Measurements from ENCODE around the gene IQCF6. TPM values are rescaled to one million over a fixed set of nuclear protein-coding genes. Genes with fewer than 3 reads are reported as not detected.
"Not testable (repeated sequence)": the region's sequence is repeated elsewhere in the genome, so short reads cannot be mapped to it uniquely, and the experiment has no call there.

IQCF6 gene
- polyA plus RNA-seq, 1 experiment, result not detected

DNA sequence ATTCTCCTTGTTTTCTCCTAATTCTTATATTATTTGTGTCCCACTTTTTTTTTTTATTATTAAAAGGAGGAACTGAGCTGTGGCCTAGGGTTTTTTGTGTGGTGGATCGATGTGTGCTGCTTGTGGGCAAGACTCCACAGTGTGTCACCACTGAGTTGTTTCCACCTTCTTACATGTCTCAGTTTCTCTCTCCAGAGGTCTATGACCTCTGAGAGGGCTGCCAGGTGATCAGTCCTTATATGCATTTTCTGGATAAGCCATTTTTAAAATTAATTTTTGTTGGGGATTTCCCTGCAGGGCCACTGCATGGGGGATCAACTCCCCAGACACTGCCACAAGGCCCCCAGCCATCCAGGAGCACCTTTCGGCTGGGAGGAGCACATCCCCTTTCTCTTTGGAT is 27.8 kb downstream of the IQCF6 start:
- Histone ChIP-seq H3K27me3 (ENCODE audit: control insufficient read depth, insufficient read depth, low read length) (peaks cover 3% of the 10 kb centered on the region), H3K27ac (ENCODE audit: low read depth, low read length) (no peak overlapping the region), H3K9me3 (ENCODE audit: control insufficient read depth, insufficient read depth, low read length) (no peaks in the 10 kb centered on the region), H3K4me3 (ENCODE audit: low read depth, low read length) (no peak overlapping the region)
- TF ChIP-seq, protein P1, sequence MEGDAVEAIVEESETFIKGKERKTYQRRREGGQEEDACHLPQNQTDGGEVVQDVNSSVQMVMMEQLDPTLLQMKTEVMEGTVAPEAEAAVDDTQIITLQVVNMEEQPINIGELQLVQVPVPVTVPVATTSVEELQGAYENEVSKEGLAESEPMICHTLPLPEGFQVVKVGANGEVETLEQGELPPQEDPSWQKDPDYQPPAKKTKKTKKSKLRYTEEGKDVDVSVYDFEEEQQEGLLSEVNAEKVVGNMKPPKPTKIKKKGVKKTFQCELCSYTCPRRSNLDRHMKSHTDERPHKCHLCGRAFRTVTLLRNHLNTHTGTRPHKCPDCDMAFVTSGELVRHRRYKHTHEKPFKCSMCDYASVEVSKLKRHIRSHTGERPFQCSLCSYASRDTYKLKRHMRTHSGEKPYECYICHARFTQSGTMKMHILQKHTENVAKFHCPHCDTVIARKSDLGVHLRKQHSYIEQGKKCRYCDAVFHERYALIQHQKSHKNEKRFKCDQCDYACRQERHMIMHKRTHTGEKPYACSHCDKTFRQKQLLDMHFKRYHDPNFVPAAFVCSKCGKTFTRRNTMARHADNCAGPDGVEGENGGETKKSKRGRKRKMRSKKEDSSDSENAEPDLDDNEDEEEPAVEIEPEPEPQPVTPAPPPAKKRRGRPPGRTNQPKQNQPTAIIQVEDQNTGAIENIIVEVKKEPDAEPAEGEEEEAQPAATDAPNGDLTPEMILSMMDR (IDR thresholded peaks at IDR 0.05; ENCODE audit: low read depth, low read length), result no peak
- CTCF ChIA-PET, result no interaction called here
- POLR2A ChIA-PET, result no interaction called here
- DNase-seq (ENCODE audit: low read depth, low spot score), result no peak

DNA sequence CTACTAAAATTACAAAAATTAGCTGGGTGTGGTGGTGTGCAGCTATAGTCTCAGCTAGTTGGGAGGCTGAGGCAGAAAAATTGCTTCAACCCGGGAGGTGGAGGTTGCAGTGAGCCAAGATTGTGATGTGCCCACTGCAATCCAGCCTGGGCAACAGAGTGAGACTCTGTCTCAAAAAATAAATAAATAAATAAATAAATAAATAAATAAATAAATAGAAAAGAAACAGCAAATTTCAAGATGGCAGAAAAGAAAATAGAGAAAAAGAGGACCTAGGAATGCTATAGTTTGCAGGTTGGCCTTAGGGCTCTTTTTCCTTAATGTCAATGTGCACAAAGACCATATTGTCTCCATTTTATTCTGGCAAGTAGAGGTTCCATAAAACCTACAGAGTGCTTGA is 28.2 kb downstream of the IQCF6 start:
- H3K9me3 ChIP-seq (ENCODE audit: control insufficient read depth, insufficient read depth, low read length), result no peaks in the 10 kb centered on the region
- peaks cover 3% of the 10 kb centered on the region for H3K27me3 ChIP-seq (ENCODE audit: control insufficient read depth, insufficient read depth, low read length)
- ChIA-PET POLR2A (no interaction called here), CTCF (interaction anchor here (1.6 kb wide), 1 partner anchor 49 kb away, joined by 4 read pairs; no protein-coding TSS in a partner anchor)
- no peak for DNase-seq (ENCODE audit: low read depth, low spot score)
- H3K4me3 ChIP-seq (ENCODE audit: low read depth, low read length), result no peak overlapping the region
- no peak overlapping the region for H3K27ac ChIP-seq (ENCODE audit: low read depth, low read length)
- TF ChIP-seq, protein P1 (IDR thresholded peaks at IDR 0.05; ENCODE audit: low read depth, low read length), result no peak

DNA sequence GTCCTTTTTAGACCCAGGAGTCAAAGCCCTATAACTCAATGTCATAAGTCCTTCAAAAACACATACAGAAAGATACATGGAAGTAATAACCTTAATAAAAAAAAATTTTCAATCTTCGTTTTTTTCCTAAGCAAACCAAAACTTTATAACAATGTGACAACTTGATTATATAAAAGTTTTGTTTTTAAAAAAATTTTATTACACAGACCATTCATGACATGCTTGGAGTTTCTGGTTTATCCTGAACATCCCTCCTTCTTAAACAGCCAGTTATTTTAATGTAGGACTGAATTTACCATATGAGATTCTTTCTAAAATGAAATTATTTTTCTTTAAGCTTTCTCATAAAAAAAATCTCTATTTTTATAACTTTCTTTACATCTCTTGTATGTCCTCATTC is 30.7 kb downstream of the IQCF6 start:
- Histone ChIP-seq H3K27me3 (ENCODE audit: control insufficient read depth, insufficient read depth, low read length) (peaks cover 2% of the 10 kb centered on the region), H3K27ac (ENCODE audit: low read depth, low read length) (no peak overlapping the region), H3K4me3 (ENCODE audit: low read depth, low read length) (no peak overlapping the region), H3K9me3 (ENCODE audit: control insufficient read depth, insufficient read depth, low read length) (no peaks in the 10 kb centered on the region)
- TF ChIP-seq, protein P1 (IDR thresholded peaks at IDR 0.05; ENCODE audit: low read depth, low read length), result no peak
- no peak for DNase-seq (ENCODE audit: low read depth, low spot score)
- ChIA-PET POLR2A (no interaction called here), CTCF (interaction anchor here (1.0 kb wide), 1 partner anchor 51 kb away, joined by 3 read pairs; no protein-coding TSS in a partner anchor)

DNA sequence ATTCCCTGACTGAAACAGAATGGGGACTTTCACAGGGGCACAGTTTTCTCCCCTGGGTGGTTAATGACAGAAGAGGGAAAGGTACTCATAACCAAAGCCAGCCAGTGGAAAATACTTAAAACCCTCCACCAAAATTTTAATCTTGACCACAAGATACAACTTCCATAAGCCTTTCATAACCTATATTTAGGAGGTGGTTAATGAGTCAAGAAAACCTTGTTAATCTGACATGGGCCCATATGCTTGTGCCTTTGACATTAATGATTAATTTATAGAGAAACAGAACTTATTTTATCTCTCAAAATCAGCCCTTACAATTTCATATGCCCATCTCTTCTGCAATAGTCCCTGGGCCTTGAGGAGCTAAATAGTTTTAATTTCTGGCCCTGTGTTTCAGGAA is 31.2 kb downstream of the IQCF6 start:
- DNase-seq (ENCODE audit: low read depth, low spot score), result no peak
- TF ChIP-seq, protein P1 (IDR thresholded peaks at IDR 0.05; ENCODE audit: low read depth, low read length), result no peak
- H3K9me3 ChIP-seq (ENCODE audit: control insufficient read depth, insufficient read depth, low read length), result no peaks in the 10 kb centered on the region
- ChIA-PET CTCF (interaction anchor here (1.0 kb wide), 1 partner anchor 52 kb away, joined by 3 read pairs; no protein-coding TSS in a partner anchor), POLR2A (no interaction called here)
- no peak overlapping the region for H3K4me3 ChIP-seq (ENCODE audit: low read depth, low read length)
- H3K27me3 ChIP-seq (ENCODE audit: control insufficient read depth, insufficient read depth, low read length), result no peaks in the 10 kb centered on the region
- H3K27ac ChIP-seq (ENCODE audit: low read depth, low read length), result no peak overlapping the region

DNA sequence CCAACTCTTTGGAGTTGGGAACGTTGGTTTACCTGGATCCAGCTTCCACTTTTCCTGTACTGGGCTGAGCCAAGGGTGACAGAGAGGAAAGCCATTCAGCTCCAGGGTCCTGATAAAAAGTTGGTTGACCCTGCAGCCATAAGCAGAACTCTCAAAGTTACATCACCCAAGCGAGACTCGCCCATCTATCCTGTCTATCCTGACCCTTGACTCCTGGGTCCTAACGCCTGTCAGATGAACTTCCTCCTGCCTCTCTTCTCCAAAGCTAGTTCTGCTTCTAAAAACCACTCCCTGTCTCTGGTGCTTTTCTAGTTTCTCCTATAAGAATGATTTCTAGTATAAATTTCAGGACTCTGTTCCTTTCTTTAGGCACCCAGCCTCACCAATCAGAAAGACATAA is 36.1 kb downstream of the IQCF6 start:
- H3K27ac ChIP-seq (ENCODE audit: low read depth, low read length); H3K27me3 ChIP-seq (ENCODE audit: control insufficient read depth, insufficient read depth, low read length); H3K9me3 ChIP-seq (ENCODE audit: control insufficient read depth, insufficient read depth, low read length); POLR2A ChIA-PET; CTCF ChIA-PET; H3K4me3 ChIP-seq (ENCODE audit: low read depth, low read length); DNase-seq (ENCODE audit: low read depth, low spot score): not testable (repeated sequence)

DNA sequence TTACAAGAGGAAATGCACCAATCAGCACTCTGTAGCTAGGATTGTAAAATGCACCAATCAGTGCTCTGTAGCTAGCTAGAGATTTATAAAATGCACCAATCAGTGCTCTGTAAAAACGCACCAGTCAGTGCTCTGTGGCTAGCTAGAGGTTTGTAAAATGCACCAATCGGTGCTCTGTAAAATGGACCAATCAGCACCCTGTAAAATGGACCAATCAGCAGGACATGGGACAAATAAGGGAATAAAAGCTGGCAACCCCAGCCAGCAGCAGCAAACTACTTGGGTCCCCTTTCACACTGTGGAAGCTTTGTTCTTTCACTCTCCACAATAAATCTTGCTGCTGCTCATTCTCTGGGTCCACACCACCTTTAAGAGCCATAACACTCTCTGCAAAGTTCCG is 36.7 kb downstream of the IQCF6 start:
- H3K9me3 ChIP-seq (ENCODE audit: control insufficient read depth, insufficient read depth, low read length); H3K27me3 ChIP-seq (ENCODE audit: control insufficient read depth, insufficient read depth, low read length); H3K4me3 ChIP-seq (ENCODE audit: low read depth, low read length); POLR2A ChIA-PET; DNase-seq (ENCODE audit: low read depth, low spot score); H3K27ac ChIP-seq (ENCODE audit: low read depth, low read length); CTCF ChIA-PET: not testable (repeated sequence)

All from AG04450 (cell line).